DMS153 (cell line): Measurements from ENCODE around the gene BOK.
"Not testable (repeated sequence)": the region's sequence is repeated elsewhere in the genome, so short reads cannot be mapped to it uniquely, and the experiment has no call there.

Source experiments
- DNase-seq: peaks from one replicate; lab custom pipeline; 2025; lab: John Stamatoyannopoulos, UW

The BOK gene

DNA sequence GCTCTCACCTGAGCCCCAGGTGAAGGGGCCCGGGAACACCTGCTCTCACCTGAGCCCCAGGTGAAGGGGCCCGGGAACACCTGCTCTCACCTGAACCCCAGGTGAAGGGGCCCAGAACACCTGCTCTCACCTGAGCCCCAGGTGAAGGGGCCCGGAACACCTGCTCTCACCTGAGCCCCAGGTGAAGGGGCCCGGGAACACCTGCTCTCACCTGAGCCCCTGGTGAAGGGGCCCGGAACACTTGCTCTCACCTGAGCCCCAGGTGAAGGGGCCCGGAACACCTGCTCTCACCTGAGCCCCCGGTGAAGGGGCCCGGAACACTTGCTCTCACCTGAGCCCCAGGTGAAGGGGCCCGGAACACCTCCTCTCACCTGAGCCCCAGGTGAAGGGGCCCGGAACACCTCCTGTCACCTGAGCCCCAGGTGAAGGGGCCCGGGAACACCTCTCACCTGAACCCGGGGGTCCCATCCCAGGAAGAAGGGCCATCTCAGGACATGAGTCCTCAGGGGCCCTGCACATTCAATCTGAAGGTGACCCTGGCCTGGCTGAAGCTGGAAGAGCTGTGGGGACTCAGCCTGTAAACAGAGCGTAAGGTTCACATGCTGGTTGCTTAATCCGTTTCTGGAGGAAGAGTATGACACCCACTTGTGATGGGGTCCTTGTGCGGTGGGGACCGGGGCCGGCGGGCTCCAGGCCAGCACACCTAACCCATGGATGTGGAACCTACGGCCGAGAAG is 14.5 kb downstream of the BOK start:
- not testable (repeated sequence) for DNase-seq

DNA sequence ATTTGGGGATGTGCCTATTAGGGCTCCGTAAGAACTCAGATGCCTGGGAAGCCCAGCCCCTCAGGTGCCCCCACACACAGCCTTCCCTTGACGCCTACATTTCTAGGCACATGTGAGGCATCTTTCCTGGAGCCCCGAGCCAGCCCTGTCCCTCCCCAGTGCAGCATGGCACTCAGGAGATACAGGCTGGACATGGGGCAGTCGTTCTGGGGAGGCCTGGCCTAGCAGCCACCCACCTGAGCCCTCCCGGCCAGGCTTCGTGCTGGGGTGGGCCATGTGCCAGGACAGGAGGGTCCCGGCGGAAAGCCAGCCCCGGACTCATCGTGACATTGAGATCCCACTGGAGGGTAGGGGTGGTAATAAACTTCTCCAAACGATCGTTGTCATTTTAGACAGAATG is 15.2 kb downstream of the BOK start:
- no peak for DNase-seq

DNA sequence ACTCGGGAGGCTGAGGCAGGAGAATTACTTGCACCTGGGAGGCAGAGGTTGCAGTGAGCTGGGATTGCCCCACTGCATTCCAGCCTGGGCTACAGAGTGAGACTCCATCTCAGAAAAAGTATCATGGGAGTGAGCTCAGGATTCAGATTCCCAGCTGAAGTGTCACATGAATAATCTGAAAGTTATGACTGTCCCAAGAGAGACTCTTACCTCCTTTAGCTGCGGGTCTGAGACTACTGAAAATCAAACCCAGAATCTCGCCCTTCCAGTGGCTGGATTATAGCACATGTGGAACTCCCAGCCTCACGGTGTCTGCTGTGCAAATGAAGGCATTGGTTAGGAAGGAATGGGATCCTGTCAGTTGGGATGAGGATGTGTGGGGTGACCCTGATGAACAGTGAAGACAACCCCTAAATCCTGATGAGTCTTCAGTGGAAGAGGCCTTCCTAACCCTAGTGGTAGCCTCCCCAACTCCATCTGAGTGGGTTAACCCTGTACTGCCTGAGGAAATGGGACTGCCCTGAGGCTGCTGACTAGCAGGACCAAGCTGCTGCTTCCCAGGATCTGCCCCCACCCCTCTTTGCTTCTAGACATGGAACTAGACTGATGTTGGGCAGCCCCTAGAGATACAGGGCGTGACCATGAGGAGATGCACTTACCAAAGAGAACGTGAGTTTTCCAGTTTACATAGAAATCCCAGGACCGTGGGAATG is 16.5 kb downstream of the BOK start:
- DNase-seq, result no peak

DNA sequence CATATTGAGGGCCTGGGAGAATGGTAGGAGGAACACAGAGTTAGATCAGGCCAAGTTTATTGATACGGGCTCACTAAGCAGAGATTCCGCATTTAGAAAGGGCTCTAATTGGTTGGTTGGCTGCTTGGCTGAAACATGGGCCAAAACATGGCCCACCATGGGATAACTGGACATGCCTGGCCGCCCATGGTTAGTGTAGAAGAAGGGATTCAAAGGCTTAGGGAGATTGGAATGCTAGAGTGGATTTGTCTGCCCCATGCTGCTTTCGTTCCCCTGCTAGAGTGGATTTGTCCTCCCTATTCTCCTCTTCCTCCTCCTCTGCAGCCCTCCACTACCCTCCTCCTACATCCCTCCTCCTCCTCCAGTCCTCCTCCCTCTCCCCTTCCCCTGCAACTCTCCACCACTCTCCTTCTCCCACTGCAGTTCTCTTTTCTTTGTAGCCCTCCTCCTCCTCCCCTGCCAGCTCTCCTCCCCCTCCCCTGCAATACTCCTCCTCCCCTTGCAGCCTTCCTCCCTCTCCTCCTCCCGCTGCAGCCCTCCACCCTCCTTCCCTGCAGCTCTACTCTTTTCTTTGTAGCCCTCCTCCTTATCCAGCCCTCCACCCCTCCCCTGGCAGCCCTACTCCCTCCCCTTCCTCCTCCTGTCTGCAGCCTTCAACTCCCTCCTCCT is 17.2 kb downstream of the BOK start:
- no peak for DNase-seq

DNA sequence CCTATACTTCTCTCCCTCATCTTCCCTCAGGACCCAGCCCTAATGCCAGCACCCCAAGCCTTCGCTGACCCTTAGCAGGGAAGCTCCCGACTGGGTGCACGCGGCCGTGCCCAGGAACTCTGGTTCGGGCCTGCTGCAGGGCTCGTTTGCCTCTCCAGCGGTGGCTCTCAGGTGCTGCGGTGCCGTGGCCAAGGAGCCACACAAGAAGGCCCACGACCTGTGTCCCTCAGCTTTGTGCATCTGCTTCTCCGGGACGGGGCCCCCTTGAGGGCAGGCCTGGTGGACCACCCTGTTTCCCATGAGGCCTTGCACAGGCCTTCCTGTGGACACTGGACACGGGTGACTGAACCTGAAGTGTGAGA is 17.7 kb downstream of the BOK start:
- no peak for DNase-seq

DNA sequence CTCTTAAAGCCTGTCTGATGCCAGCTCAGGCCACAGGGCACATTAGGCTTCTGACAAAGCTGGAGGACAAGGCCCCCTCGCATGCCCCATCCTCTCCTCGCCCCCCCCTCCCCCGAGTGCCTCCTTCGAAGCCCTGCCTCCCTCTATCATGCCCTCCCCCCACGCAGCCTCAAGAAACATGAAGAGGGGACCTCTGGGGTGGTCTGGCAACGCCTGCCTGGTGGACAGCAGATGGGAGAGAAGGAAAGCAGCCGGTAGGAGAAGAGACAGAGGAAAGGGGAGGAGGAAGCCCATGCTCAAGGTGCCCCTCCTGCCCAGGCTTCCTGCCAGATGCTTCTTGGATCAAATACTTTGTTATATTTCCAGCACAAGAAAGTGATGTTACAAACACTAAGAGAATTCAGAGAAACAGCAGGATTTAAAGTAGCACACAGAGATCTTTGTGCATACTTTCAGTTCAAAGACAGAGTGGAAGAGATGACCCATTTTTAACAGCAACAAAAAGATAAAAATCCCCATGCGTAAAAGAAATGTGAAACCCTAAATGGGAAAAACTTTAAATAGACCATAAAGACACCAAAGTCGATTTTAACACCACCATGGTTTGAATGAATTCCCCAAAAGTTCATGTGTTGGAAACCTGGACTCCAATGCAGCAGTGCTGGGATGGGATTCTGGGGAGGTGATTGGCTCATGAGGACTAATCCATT is 19.0 kb downstream of the BOK start:
- no peak for DNase-seq

DNA sequence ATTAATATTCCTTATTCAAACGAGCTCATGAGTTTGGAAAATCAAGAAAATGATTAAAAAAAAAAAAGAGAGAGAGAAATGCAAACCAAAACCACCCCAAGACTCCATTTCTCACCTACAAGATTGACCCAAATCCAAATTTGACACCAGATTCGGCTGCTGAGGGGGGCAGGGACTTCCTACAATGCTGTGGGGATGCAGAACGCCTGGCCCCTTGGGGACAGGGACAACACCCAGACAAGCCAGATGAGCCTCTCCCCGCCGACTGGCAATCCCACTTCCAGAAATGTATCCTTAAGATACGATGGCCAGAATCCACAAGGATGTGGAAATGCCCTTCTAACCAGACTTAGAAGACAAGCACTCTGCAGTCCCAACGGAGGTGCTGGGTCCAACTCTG is 20.7 kb downstream of the BOK start:
- no peak for DNase-seq

DNA sequence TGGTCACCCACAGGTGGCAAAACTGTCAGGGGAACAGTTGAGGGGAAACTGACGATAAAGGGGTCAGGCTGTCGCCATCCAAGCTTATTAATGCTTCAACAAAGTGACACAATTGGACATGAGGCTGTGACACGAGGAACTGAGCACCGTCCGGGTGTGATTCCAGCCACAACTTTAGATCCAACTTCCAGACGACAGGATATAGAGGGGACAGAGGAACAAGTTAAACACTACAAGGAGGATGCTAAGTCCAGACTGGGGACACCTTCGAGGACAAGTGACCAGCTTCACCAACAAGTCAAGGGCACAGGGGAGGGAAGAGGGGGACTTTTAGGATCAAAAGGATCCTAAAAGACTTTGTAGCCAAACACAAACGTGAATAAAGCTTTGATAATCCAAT is 23.8 kb downstream of the BOK start:
- DNase-seq, result no peak

DNA sequence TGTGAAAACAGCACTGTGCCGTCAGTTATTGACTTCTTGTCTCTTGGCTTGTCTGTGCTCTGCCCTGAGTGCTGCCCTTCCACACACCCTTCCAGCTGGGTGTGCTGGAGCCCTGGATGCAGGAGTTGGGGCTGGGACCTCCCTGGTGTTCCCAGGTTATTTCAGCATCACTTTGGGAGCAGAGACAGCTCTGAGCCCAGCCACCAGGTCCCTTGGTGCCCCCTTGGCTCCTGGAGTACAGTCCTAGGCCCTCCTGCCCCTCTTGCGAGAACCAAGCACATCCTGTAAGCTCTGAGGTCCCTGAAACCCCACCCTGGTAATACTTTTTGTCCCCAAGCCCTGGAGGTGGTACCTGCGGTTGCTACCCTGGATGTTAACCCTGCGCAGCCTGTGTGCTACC is 24.3 kb downstream of the BOK start:
- DNase-seq, result no peak

DNA sequence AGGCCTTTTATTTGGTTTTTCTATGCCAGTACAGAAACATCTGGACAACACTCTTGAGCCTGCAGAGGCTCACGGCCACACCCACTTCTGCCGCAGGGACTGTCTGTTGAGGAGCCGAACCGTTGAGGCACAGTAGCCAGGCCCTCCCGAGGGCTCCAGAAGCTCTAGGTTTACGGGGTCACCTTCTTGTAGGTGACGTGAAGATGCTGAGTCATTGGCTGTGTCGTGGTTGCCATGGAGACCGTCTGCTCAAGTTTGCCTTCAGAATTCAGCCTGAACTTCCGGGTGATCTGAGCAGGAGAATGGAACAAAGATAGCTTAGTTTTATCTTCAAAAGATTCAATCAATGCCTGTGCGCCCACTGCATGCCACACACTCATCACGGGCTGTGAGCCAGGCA is 25.9 kb downstream of the BOK start:
- no peak for DNase-seq

DNA sequence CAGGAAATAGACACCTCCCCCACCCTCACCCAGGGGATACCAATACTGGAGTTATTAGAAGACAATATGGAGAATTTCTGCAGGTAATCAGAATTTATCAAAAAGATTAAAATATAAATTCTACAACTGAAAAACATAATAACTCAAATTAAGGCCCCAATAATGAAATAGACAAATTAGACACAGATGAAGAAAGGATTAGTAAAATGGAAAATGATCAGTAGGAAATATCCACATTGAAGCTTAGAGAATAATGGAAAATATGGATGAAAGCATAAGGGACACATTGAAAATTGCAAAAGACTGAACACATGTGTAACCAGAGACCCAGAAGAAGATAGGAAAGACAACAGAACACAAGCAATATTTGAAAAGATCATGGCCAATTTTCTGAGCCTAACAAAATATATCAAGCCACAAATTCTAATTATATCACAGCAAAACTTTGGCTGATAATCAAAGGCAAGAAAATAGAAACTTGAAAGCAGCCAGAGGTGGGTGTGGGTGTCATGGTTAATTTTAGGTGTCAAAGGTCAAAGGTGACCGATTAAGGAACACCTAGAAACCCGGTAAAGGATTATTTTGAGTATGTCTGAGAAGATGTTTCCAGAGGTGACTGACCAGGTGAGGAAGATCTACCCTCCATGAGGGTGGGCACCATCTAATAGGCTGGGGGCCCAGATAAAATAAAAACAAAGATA is 28.2 kb downstream of the BOK start:
- DNase-seq, result no peak

DNA sequence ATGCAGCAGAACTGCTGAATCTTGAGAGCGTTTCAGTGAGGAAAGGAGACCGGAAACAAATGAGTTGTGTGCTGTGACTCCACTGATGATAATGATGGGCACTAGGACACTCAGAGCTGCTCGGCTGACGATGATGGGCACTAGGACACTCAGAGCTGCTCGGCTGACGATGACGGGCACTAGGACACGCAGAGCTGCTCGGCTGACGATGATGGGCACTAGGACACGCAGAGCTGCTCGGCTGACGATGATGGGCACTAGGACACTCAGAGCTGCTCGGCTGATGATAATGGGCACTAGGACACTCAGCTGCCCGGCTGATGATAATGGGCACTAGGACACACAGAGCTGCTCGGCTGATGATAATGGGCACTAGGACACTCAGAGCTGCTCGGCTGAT is 31.3 kb downstream of the BOK start:
- not testable (repeated sequence) for DNase-seq

DNA sequence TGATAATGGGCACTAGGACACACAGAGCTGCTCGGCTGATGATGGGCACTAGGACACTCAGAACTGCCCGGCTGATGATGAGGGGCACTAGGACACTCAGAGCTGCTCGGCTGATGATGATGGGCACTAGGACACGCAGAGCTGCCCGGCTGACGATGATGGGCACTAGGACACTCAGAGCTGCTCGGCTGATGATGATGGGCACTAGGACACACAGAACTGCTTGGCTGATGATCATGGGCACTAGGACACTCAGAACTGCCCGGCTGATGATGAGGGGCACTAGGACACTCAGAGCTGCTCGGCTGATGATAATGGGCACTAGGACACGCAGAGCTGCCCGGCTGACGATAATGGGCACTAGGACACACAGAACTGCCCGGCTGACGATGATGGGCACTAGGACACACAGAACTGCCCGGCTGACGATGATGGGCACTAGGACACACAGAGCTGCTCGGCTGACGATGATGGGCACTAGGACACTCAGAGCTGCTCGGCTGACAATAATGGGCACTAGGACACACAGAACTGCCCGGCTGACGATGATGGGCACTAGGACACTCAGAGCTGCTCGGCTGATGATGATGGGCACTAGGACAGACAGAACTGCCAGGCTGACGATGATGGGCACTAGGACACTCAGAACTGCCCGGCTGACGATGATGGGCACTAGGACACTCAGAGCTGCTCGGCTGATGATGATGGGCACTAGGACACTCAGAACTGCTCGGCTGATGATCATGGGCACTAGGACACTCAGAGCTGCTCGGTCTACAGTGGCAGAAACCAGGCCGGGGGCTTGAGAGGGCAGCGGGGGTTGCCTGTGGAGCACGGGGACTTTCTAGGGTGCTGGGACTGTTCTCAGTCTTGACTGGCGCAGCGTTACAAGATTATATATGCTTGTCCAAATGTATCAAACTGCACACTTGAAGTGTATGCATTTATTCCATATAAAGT is 32.2 kb downstream of the BOK start:
- not testable (repeated sequence) for DNase-seq

DNA sequence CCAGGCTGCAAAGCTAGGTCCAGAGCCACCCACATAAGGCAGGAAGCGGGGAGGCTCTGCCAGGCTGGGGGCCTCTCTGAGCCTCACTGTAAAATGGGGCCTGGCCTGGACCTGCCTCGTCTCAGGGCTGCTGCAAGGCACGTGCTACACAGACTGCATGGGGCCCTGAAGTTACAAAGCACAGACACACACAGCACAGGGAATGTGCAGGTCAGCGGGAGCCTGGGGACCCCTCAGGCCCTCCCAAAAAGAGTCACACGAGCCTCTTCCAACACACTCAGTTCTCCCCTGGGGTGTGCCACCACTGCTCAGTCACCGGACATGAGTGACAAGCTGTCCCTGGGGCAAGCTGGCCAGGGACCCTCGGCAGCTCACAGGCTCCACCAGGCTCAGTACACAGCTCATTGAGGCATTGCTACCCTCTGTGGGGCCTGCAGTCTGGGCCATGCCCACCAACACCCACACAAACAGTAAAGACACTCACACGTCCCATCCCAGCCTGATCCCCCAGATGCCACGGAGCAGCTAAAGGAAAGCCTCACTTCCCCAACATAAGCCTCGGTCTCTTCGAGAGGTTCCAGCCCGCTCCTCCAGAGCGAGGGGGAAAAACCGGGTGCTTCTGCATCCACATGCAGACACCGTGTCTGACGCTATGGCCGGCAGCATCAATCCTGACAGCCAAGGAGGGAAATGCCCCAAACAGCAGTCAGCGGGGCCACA is 33.7 kb downstream of the BOK start:
- DNase-seq, result no peak

DNA sequence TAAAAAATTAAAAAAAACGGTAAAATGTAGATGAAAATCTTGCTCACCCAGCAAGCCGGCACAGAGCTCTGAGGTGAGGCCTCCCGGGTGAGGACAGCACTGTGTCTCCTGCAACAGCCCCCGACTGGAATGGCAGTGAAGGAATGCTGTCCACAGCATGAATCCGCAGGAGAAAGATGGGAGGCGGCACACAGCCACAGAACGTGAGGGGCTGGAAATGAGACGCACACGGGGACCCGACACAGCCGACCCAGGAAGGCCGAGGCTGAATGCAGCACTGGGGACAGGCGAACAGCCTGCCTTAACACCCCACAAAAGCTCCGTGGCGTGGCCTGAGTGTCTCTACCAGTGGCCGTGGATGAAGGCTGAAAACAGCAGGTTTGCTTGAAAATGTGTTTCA is 34.7 kb downstream of the BOK start:
- DNase-seq, result no peak

DNA sequence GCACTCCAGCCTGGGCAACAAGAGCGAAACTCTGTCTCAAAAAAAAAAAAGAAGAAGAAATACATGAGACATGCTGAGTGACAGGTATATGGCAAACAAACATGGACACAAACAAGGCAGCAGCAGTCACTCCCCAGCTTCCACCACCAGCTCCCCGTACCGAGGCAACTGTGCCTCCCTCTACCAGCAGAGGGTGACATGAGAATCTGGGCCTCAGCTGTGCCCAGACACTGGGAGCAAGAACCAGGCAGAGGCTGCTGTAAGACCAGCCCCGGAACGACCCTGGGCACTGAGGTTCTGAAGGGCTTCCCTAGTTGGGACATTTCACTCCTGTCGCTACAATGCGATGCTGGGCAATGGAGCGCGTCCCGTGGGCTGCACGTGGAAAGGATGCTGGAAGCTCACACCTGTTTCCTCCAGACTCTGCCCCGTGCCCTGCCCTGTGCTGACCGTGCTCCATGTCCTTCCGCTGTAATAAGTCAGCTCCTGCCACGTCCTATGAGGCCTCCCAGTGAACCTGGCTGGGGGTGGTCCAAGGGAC is 37.1 kb downstream of the BOK start:
- no peak for DNase-seq

DNA sequence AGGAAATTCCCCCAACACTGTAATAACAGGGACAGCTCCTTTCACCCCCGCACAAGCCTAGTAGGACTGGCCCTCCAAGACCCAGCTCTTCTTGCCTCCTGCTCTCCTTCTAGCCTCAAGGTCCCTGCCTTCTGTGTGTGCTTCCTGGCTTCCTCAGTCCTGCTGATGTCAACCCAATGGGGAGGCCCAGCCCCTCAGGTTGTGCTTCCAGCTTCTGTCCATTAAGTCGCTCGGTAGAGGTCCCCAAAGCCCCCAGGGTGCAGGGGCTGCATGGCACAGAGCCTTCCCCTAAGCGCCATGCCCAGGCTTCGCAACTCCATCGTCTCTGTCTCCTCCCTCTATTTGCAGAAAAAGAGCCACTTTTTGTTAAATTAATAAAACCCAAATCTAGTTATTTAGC is 39.0 kb downstream of the BOK start:
- DNase-seq, result no peak

DNA sequence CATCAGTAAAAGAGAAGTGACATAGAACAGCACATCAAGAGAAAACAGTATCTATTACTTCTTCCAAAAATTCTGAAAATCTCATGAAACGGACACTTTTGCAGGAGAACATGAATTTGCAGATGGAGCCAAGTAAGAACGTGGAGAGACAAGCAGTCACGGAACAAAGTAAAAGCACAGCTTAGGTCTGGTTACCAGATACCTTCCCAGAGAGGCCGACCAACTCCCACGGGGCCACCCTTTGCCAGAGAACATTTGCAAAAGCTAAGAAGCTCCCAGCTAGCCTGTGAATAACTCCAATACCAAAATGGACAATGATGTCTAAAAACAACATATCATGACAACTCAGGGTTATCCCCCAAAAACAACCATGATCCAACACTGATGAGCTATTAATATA is 39.5 kb downstream of the BOK start:
- DNase-seq, result no peak

DNA sequence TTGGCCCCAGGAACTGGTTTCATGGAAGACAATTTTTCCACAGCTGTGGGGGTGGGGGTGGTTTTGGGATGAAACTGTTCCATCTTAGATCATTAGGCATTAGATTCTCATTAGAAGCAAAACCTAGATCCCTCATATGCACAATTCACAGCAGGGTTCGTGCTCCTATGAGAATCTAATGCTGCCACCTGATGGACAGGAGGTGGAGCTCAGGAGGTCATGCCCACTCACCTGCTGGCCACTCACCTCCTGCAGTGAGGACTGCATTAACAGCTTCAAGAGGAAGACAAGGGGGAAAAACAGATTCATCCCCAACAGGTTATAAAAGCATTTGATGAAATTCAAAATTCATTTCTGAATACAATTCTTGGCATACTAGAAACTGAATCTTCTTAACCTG is 39.9 kb downstream of the BOK start:
- DNase-seq, result peak; percentile 43

DNA sequence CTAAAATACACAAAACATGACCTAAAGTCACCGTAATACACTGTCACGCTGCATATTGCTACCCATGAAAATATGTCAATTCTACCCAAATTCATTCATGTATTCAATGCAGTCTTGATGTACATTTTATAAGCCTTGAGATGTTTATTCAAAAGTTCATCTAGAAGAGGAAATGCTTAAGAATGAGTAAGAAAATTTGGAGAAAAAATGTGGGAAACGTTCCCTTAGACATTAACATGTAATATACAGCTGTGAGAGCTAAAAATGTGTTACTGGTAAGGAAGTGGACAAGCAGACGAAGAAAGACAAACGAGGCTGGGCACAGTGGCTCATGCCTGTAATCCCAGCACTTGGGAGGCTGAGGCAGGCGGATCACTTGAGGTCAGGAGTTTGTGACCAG is 41.1 kb downstream of the BOK start:
- DNase-seq, result no peak
